Thoracic aorta (tissue), 2 donors: Measurements from ENCODE around the gene RRBP1. TPM values are rescaled to one million over a fixed set of nuclear protein-coding genes. Genes with fewer than 3 reads are reported as not detected.

Experiments used
- ATAC-seq: fragments of 150-250 bp; one replicate; pipeline ENCODE4 v1.8.0; 2017; ENCODE audit warnings: low read depth; ENCODE audit not compliant: insufficient number of reproducible peaks, low FRiP score
- DNase-seq: peaks from one replicate; pipeline ENCODE4 v3.0.0-alpha.2; 2020; ENCODE audit warnings: low spot score
- H3K27ac ChIP-seq, 2 donors: fragments of 200-600 bp; sonication (generic); 1 replicate in 1 of 2; 2 replicates in 1 of 2; pipeline ENCODE4 v1.5.1; 2016; ENCODE audit warnings: mild to moderate bottlenecking in 2 of 2, moderate library complexity in 2 of 2
- H3K27me3 ChIP-seq: fragments of 200-600 bp; sonication (generic); replicated peaks from 2 replicates; pipeline ENCODE4 v1.6.0; 2016; ENCODE audit warnings: mild to moderate bottlenecking; ENCODE audit not compliant: insufficient read depth
- H3K36me3 ChIP-seq: fragments of 200-600 bp; sonication (generic); one replicate; pipeline ENCODE4 v1.5.1; 2016
- H3K4me1 ChIP-seq, 2 donors: fragments of 200-600 bp; sonication (generic); 1 replicate in 1 of 2; 2 replicates in 1 of 2; pipeline versions ENCODE4 v1.5.1 to v1.6.0; 2016; ENCODE audit warnings: low read depth in 2 of 2, mild to moderate bottlenecking in 1 of 2; ENCODE audit not compliant: control insufficient read depth in 1 of 2
- H3K4me3 ChIP-seq: fragments of 200-600 bp; sonication (generic); 2 replicates; pipeline ENCODE4 v1.5.1; 2016; ENCODE audit warnings: mild to moderate bottlenecking
- H3K9me3 ChIP-seq: fragments of 200-600 bp; sonication (generic); 2 replicates; pipeline ENCODE4 v1.5.1; 2016
- CTCF ChIP-seq: fragments of 200-600 bp; sonication (generic); IDR thresholded peaks from one replicate; pipeline ENCODE4 v1.5.1; 2019; ENCODE audit warnings: antibody characterized with exemption
- total RNA-seq, 2 donors: library from RNA; depleted of rRNA; stranded (reverse); fragments of >200 nt; gene quantifications; one replicate each; pipeline versions ENCODE4 v1.1.0 to v1.2.3, GENCODE V29; 2016

Gene RRBP1
- total RNA-seq, 2 donors from 2014 or later: 113 to 163 TPM

- DNase-seq (no peak), ATAC-seq (no peak)
- no peak for TF ChIP-seq CTCF
- Histone ChIP-seq H3K27ac (peak overlapping the region in 1 of 2 donors; percentile 27), H3K9me3 (no peaks in the 10 kb centered on the region), H3K4me3 (peak overlapping the region; percentile 34), H3K27me3 (no peaks in the 10 kb centered on the region), H3K36me3 (peaks cover 7% of the 10 kb centered on the region), H3K4me1 (peaks cover 76 to 83% of the 10 kb centered on the region in 2 donors)
These were observed 97.4 kb downstream of the RRBP1 start for GRCh38 chr20:17584689-17585088.

- Histone ChIP-seq H3K27me3 (no peaks in the 10 kb centered on the region), H3K9me3 (no peaks in the 10 kb centered on the region), H3K4me1 (peaks cover 83 to 86% of the 10 kb centered on the region in 2 donors), H3K27ac (no peak overlapping the region), H3K36me3 (peaks cover 13% of the 10 kb centered on the region), H3K4me3 (no peak overlapping the region)
- ATAC-seq: no peak
- DNase-seq: no peak
- no peak for TF ChIP-seq CTCF
These were observed 98.9 kb downstream of the RRBP1 start for GRCh38 chr20:17583126-17583525.

GRCh38 chr20:17580895-17581294 is 101.1 kb downstream of the RRBP1 start:
- Histone ChIP-seq H3K27ac (peak overlapping the region in 1 of 2 donors; percentile 33), H3K9me3 (no peaks in the 10 kb centered on the region), H3K4me1 (peaks cover 77 to 82% of the 10 kb centered on the region in 2 donors), H3K36me3 (peaks cover 13% of the 10 kb centered on the region), H3K4me3 (peak overlapping the region; percentile 52), H3K27me3 (no peaks in the 10 kb centered on the region)
- no peak for TF ChIP-seq CTCF
- no peak for ATAC-seq
- DNase-seq: no peak

- ATAC-seq (no peak), DNase-seq (no peak)
- no peak for TF ChIP-seq CTCF
- Histone ChIP-seq H3K4me3 (peak overlapping the region; percentile 52), H3K27me3 (no peaks in the 10 kb centered on the region), H3K36me3 (peaks cover 13% of the 10 kb centered on the region), H3K4me1 (peaks cover 64 to 81% of the 10 kb centered on the region in 2 donors), H3K27ac (peak overlapping the region in 1 of 2 donors; percentile 20), H3K9me3 (no peaks in the 10 kb centered on the region)
These were observed 102.5 kb downstream of the RRBP1 start for GRCh38 chr20:17579369-17580039.

GRCh38 chr20:17576215-17576614 is 105.8 kb downstream of the RRBP1 start:
- peaks cover 40 to 66% of the 10 kb centered on the region in 2 donors for H3K4me1 ChIP-seq
- peaks cover 10% of the 10 kb centered on the region for H3K36me3 ChIP-seq
- peak overlapping the region; percentile 19 to 35 for H3K27ac ChIP-seq
- ATAC-seq (no peak), DNase-seq (no peak)
- no peaks in the 10 kb centered on the region for H3K9me3 ChIP-seq
- TF ChIP-seq CTCF: no peak
- H3K4me3 ChIP-seq: peak overlapping the region; percentile 75
- no peaks in the 10 kb centered on the region for H3K27me3 ChIP-seq
